ENCODE results near the gene DEFB118.
"Not testable (repeated sequence)": the region's sequence is repeated elsewhere in the genome, so short reads cannot be mapped to it uniquely, and the experiment has no call there.

Gene DEFB118

GRCh38 chr20:31368301-31368700 is at the start of gene DEFB118:
Gene DEFB118 (plus strand): TSS chr20:31368601. CDS start chr20:31368651, 50 bp downstream.
- no peak for DNase-seq

GRCh38 chr20:31322504-31322903 is 45.9 kb upstream of the DEFB118 start:
- no peak for DNase-seq

- DNase-seq, result no peak
Observed at GRCh38 chr20:31330893-31331292, 37.5 kb upstream of the DEFB118 start.

- DNase-seq, result no peak
Observed at GRCh38 chr20:31341470-31341869, 26.9 kb upstream of the DEFB118 start.

- DNase-seq, result no peak
Observed at GRCh38 chr20:31355981-31356380, 12.4 kb upstream of the DEFB118 start.

GRCh38 chr20:31363295-31363694 is 5.1 kb upstream of the DEFB118 start:
- no peak for DNase-seq

GRCh38 chr20:31364272-31364671 is 4.1 kb upstream of the DEFB118 start:
- DNase-seq, result not testable (repeated sequence)

- DNase-seq, result no peak
Observed at GRCh38 chr20:31374346-31374745, 5.9 kb downstream of the DEFB118 start.

GRCh38 chr20:31390490-31390889 is 22.1 kb downstream of the DEFB118 start, which contains the start of gene DEFB119:
Gene DEFB119 (minus strand): TSS chr20:31390590. CDS start chr20:31390483, 107 bp downstream.
- no peak for DNase-seq

GRCh38 chr20:31392836-31393235 is 24.4 kb downstream of the DEFB118 start:
- no peak for DNase-seq

GRCh38 chr20:31394900-31395299 is 26.5 kb downstream of the DEFB118 start:
- DNase-seq, result no peak

- no peak for DNase-seq
Observed at GRCh38 chr20:31403886-31404285, 35.5 kb downstream of the DEFB118 start.

GRCh38 chr20:31406115-31406514 is 37.7 kb downstream of the DEFB118 start, which contains the start of gene DEFB121:
Gene DEFB121 (minus strand): TSS chr20:31406215. CDS start chr20:31406152, 63 bp downstream.
- no peak for DNase-seq

- DNase-seq, result no peak
Observed at GRCh38 chr20:31410011-31410410, 41.6 kb downstream of the DEFB118 start.

GRCh38 chr20:31414381-31414780 is 46.0 kb downstream of the DEFB118 start:
- no peak for DNase-seq

GRCh38 chr20:31415653-31416052 is 47.3 kb downstream of the DEFB118 start:
- DNase-seq, result no peak

- no peak for DNase-seq
Observed at GRCh38 chr20:31418307-31418706, 49.9 kb downstream of the DEFB118 start.
